K562 (cell line): ENCODE results near the gene IL25. TPM values are rescaled to one million over a fixed set of nuclear protein-coding genes. Genes with fewer than 3 reads are reported as not detected.

Experiments
- ATAC-seq: fragments of 200-7000 bp; cut with Tn5 transposase; 3 replicates; pipeline ENCODE4 v1.9.1; 2020; ENCODE audit warnings: moderate library complexity
- BruUV-seq: library from RNA; stranded (reverse); fragments of 400-500 nt; replicated peaks from 2 replicates; lab custom pipeline; 2021; lab: Mats Ljungman, UMichigan
- CTCF ChIA-PET: fragments of 300-600 bp; formaldehyde crosslinking; extraction: SDS; loops from one replicate; lab custom pipeline; 2021; ENCODE audit warnings: low intra/inter-chr PET ratio; lab: Yijun Ruan, JAX
- POLR2A ChIA-PET: fragments of 300-600, 350-650 bp; sonication (Branson Sonifier 250); formaldehyde crosslinking; extraction: SDS; loops from one replicate; lab custom pipeline; 2021; ENCODE audit warnings: antibody characterized with exemption, inconsistent platforms; lab: Yijun Ruan, JAX
- DNase-seq, 4 experiments: peaks; one replicate each; pipeline versions ENCODE4 v3.0.0 to v3.0.0-alpha.2; 2011 to 2018; ENCODE audit warnings: low spot score in 3 of 4, mixed read lengths in 3 of 4; ENCODE audit errors: extremely low read depth in 1 of 4
- FAIRE-seq: peaks from 2 replicates; lab custom pipeline; 2011; peaks lifted over from hg19 to GRCh38; lab: Jason Lieb, UNC
- H2AFZ ChIP-seq: 2 replicates; pipeline ENCODE4 v1.6.0; 2011; ENCODE audit warnings: low read depth, low read length, control low read depth, inconsistent platforms
- H3K27ac ChIP-seq: fragments of 200-600 bp; 3 replicates; pipeline ENCODE4 v1.8.0; 2011; ENCODE audit warnings: low read depth, mild to moderate bottlenecking, control low read depth, inconsistent platforms, low read length, moderate library complexity, mixed read lengths; ENCODE audit errors: extremely low read depth
- H3K27me3 ChIP-seq, 2 experiments: fragments of 300-600 bp in 1 of 2; 2 replicates in 1 of 2; 3 replicates in 1 of 2; pipeline versions ENCODE4 v1.6.0 to v1.8.0; 2011; ENCODE audit warnings: inconsistent platforms in 2 of 2, low read length in 2 of 2, mild to moderate bottlenecking in 1 of 2, mixed read lengths in 1 of 2, moderate library complexity in 1 of 2; ENCODE audit not compliant: control insufficient read depth in 2 of 2, insufficient read depth in 2 of 2
- H3K36me3 ChIP-seq: fragments of 300-600 bp; 3 replicates; pipeline ENCODE4 v1.8.0; 2011; ENCODE audit warnings: mild to moderate bottlenecking, low read length, inconsistent platforms; ENCODE audit not compliant: control insufficient read depth, insufficient read depth
- H3K4me1 ChIP-seq, 2 experiments: fragments of 200-600 bp in 1 of 2; replicated peaks in 1 of 2; 2 replicates in 1 of 2; 3 replicates in 1 of 2; pipeline versions ENCODE4 v1.5.1 to v1.8.0; 2011; ENCODE audit warnings: inconsistent platforms in 2 of 2, low read length in 2 of 2, mild to moderate bottlenecking in 1 of 2, mixed read lengths in 1 of 2, moderate library complexity in 1 of 2; ENCODE audit not compliant: control insufficient read depth in 2 of 2, insufficient read depth in 2 of 2
- H3K4me2 ChIP-seq: 2 replicates; pipeline ENCODE4 v1.6.1; 2011; ENCODE audit warnings: low read length, control low read depth, inconsistent platforms, mixed read lengths; ENCODE audit not compliant: insufficient read depth
- H3K4me3 ChIP-seq: fragments of 200-600 bp; sonication (generic), shearing (Covaris generic); 2 replicates; pipeline ENCODE4 v1.5.1; 2016; ENCODE audit warnings: control low read depth, inconsistent platforms
- H3K79me2 ChIP-seq: fragments of 200-600 bp; 3 replicates; pipeline ENCODE4 v1.8.0; 2011; ENCODE audit warnings: low read length, inconsistent platforms; ENCODE audit not compliant: control insufficient read depth, insufficient read depth
- H3K9ac ChIP-seq, 2 experiments: 2 replicates each; pipeline versions ENCODE4 v1.6.0 to v1.6.1; 2011; ENCODE audit warnings: low read depth in 2 of 2, low read length in 2 of 2, control low read depth in 1 of 2, inconsistent platforms in 1 of 2, mild to moderate bottlenecking in 1 of 2, mixed read lengths in 1 of 2; ENCODE audit not compliant: insufficient read depth in 1 of 2
- H3K9me1 ChIP-seq: one replicate; pipeline ENCODE4 v1.6.0; 2011; ENCODE audit warnings: inconsistent platforms, mild to moderate bottlenecking, low read length, moderate library complexity; ENCODE audit not compliant: control insufficient read depth, insufficient read depth
- H3K9me3 ChIP-seq: replicated peaks from 2 replicates; pipeline ENCODE4 v1.5.1; 2011; ENCODE audit warnings: low read depth, low read length, inconsistent platforms; ENCODE audit not compliant: control insufficient read depth, insufficient read depth
- H4K20me1 ChIP-seq: replicated peaks from 2 replicates; pipeline ENCODE4 v1.6.1; 2011; ENCODE audit warnings: low read length, inconsistent platforms, mixed read lengths; ENCODE audit not compliant: control insufficient read depth, insufficient read depth
- WGBS: fragments of 100-300 bp; shearing (Covaris generic); methylation state at CpG from one replicate; pipeline ENCODE4 v1.1.6; 2016; ENCODE audit warnings: low coverage, mixed read lengths; ENCODE audit not compliant: insufficient coverage; ENCODE audit errors: missing lambda C conversion rate; 5-methylcytosine and 5-hydroxymethylcytosine counted together
- in situ Hi-C: fragments of 300-500 bp; cut with MboI; formaldehyde crosslinking; loops from 4 replicates; pipeline ENCODE4 v1.15.0; 2018; ENCODE audit warnings: inconsistent platforms, mixed read lengths
- intact Hi-C: fragments of 100-400 bp; cut with micrococcal nuclease; formaldehyde crosslinking; loops from 2 replicates; pipeline ENCODE4 v1.14.2; 2022
- polyA plus RNA-seq, 8 experiments: library from polyadenylated mRNA; depleted of rRNA in 4 of 8; stranded (reverse) in 5 of 8; unstranded in 3 of 8; fragments of >200 nt; fragmentation: Nextera tagmentation in 2 of 8; fragmentation: Illumina TruSeq in 1 of 8; extraction: Ambion mirVana in 2 of 8; extraction: Trizol in 1 of 8; gene quantifications; 2 replicates each; pipeline versions ENCODE4 v1.2.1 to v1.2.3, GENCODE V29; 2011 to 2014; ENCODE audit warnings: inconsistent platforms in 1 of 8, missing spikeins in 1 of 8
- total RNA-seq, 7 experiments: library from RNA; depleted of rRNA in 6 of 7; stranded (reverse); fragments of >200 nt in 6 of 7; fragmentation: Illumina TruSeq in 2 of 7; extraction: Trizol in 2 of 7; gene quantifications; 2 replicates each; pipeline versions ENCODE4 v1.2.1 to v1.2.3, GENCODE V29; 2011 to 2021; ENCODE audit warnings: low replicate concordance in 1 of 7
- TF ChIP-seq, protein P1 (sequence below): fragments of 450-650 bp; IDR thresholded peaks from 2 replicates; pipeline ENCODE4 v1.6.1; 2018; ENCODE audit not compliant: partially characterized antibody
- TF ChIP-seq, protein P2 (sequence below): fragments of 250-450 bp; sonication (Bioruptor Pico); IDR thresholded peaks from 2 replicates; pipeline ENCODE4 v1.4.0; 2020; ENCODE audit warnings: mild to moderate bottlenecking, moderate library complexity

Gene IL25
- total and polyA plus RNA-seq, 9 of the 15 experiments (the other 6 are each of a cell fraction or from before 2014, with no cell fraction given) = not detected

DNA sequence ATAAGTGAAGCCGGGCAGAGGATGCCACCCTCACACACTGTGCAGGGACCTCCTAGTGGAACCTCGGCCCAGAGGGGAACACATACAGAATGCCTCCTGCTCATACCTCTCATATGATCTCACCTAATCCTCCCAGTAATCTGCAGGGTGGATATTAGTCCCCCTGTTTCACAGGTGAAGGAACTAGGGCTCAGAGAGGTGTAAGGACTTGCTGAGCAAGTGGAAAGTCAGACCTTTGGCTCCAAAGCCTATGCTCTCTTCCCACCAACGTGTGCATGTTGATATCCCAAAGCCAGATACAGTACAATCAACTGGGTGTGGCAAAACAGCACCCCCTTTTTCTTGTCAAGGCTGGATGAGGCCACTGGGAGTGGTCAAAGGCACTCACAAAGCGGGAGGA lies 31.3 kb downstream of the IL25 start:
- TF ChIP-seq, protein P1, sequence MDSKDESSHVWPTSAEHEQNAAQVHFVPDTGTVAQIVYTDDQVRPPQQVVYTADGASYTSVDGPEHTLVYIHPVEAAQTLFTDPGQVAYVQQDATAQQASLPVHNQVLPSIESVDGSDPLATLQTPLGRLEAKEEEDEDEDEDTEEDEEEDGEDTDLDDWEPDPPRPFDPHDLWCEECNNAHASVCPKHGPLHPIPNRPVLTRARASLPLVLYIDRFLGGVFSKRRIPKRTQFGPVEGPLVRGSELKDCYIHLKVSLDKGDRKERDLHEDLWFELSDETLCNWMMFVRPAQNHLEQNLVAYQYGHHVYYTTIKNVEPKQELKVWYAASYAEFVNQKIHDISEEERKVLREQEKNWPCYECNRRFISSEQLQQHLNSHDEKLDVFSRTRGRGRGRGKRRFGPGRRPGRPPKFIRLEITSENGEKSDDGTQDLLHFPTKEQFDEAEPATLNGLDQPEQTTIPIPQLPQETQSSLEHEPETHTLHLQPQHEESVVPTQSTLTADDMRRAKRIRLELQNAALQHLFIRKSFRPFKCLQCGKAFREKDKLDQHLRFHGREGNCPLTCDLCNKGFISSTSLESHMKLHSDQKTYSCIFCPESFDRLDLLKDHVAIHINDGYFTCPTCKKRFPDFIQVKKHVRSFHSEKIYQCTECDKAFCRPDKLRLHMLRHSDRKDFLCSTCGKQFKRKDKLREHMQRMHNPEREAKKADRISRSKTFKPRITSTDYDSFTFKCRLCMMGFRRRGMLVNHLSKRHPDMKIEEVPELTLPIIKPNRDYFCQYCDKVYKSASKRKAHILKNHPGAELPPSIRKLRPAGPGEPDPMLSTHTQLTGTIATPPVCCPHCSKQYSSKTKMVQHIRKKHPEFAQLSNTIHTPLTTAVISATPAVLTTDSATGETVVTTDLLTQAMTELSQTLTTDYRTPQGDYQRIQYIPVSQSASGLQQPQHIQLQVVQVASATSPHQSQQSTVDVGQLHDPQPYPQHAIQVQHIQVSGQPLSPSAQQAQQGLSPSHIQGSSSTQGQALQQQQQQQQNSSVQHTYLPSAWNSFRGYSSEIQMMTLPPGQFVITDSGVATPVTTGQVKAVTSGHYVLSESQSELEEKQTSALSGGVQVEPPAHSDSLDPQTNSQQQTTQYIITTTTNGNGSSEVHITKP = peak; percentile 68
- TF ChIP-seq, protein P2, sequence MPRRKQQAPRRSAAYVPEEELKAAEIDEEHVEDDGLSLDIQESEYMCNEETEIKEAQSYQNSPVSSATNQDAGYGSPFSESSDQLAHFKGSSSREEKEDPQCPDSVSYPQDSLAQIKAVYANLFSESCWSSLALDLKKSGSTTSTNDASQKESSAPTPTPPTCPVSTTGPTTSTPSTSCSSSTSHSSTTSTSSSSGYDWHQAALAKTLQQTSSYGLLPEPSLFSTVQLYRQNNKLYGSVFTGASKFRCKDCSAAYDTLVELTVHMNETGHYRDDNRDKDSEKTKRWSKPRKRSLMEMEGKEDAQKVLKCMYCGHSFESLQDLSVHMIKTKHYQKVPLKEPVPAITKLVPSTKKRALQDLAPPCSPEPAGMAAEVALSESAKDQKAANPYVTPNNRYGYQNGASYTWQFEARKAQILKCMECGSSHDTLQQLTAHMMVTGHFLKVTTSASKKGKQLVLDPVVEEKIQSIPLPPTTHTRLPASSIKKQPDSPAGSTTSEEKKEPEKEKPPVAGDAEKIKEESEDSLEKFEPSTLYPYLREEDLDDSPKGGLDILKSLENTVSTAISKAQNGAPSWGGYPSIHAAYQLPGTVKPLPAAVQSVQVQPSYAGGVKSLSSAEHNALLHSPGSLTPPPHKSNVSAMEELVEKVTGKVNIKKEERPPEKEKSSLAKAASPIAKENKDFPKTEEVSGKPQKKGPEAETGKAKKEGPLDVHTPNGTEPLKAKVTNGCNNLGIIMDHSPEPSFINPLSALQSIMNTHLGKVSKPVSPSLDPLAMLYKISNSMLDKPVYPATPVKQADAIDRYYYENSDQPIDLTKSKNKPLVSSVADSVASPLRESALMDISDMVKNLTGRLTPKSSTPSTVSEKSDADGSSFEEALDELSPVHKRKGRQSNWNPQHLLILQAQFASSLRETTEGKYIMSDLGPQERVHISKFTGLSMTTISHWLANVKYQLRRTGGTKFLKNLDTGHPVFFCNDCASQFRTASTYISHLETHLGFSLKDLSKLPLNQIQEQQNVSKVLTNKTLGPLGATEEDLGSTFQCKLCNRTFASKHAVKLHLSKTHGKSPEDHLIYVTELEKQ (CRISPR knock-in tag) = no peak
- Histone ChIP-seq H3K36me3 (no peaks in the 10 kb centered on the region), H3K4me1 (peaks cover 0 to 6% of the 10 kb centered on the region in 2 experiments; a peak in 2 of 5 replicates), H3K4me3 (no peak overlapping the region), H3K9ac (no peak overlapping the region), H3K9me1 (no peaks in the 10 kb centered on the region), H3K9me3 (no peaks in the 10 kb centered on the region), H3K79me2 (no peaks in the 10 kb centered on the region), H2AFZ (no peak overlapping the region), H3K4me2 (no peak overlapping the region), H3K27me3 (peaks cover 14 to 68% of the 10 kb centered on the region in 2 experiments; a peak in 4 of 5 replicates), H3K27ac (no peak overlapping the region), H4K20me1 (no peaks in the 10 kb centered on the region)
- WGBS = 0% methylated on average over 3 of the region's 4 CpGs
- no peak for FAIRE-seq
- no TSS peak for BruUV-seq
- intact Hi-C loops = no loop called here
- ATAC-seq = no peak
- POLR2A ChIA-PET = no interaction called here
- peak in 1 of 4 experiments; percentile 17 for DNase-seq
- CTCF ChIA-PET = no interaction called here
- in situ Hi-C loops = no loop called here
